ENCODE measurements around the gene PWWP2B. TPM values are rescaled to one million over a fixed set of nuclear protein-coding genes. Genes with fewer than 3 reads are reported as not detected.

The PWWP2B gene
- total and polyA plus RNA-seq, 9 of the 15 experiments (the other 6 are each of a cell fraction or from before 2014, with no cell fraction given) = 0.07 to 9.2 (median 1.6) TPM; not detected in 1

- TF ChIP-seq NR2C2 (CRISPR knock-in tag; IDR thresholded peaks at IDR 0.05) = no peak
- 0 out of 2 replicates have a peak, but pooled peaks have one; percentile 35 for TF ChIP-seq NR2C2 (tag; IDR thresholded peaks at IDR 0.05)
- TF ChIP-seq POLR2A (conservative IDR thresholded peaks at IDR 0.05) = peak; percentile 42; the same call in 1 of the 2 replicates
- 0 out of 2 replicates have a peak, but pooled peaks have one; percentile 17 for TF ChIP-seq SMAD4 (CRISPR knock-in tag; conservative IDR thresholded peaks at IDR 0.05)
- TF ChIP-seq HCFC1 (IDR thresholded peaks at IDR 0.05; ENCODE audit: low read depth, low read length) = peak; percentile 8; the same call in 1 of the 2 replicates
- TF ChIP-seq TAL1 (IDR thresholded peaks at IDR 0.05) = no peak
- peak; percentile 52 for TF ChIP-seq POLR2G (IDR thresholded peaks at IDR 0.05; ENCODE audit: low read depth, low read length)
- TF ChIP-seq CTBP1 (IDR thresholded peaks at IDR 0.05; ENCODE audit: borderline replicate concordance) = peak; percentile 43; the same call in 1 of the 2 replicates
- TF ChIP-seq ZNF282 (CRISPR knock-in tag; IDR thresholded peaks at IDR 0.05) = no peak
- TF ChIP-seq SRSF9 (IDR thresholded peaks at IDR 0.05; ENCODE audit: borderline replicate concordance, low read depth, low read length) = no peak
- TF ChIP-seq ZNF253 (CRISPR knock-in tag; conservative IDR thresholded peaks at IDR 0.05) = no peak
- no peak for TF ChIP-seq SREBF1 (IDR thresholded peaks at IDR 0.05; ENCODE audit: borderline replicate concordance, low read depth, low read length)
- peak; percentile 49; the same call in 1 of the 2 replicates for TF ChIP-seq RB1 (IDR thresholded peaks at IDR 0.05; ENCODE audit: low read depth)
- peak; percentile 83 for TF ChIP-seq ETV1 (tag; conservative IDR thresholded peaks at IDR 0.05; ENCODE audit: low read depth)
- TF ChIP-seq MYC (IDR thresholded peaks at IDR 0.05; ENCODE audit: low read depth, low read length) = 0 out of 2 replicates have a peak, but pooled peaks have one; percentile 24
- TF ChIP-seq MYC (CRISPR knock-in tag; IDR thresholded peaks at IDR 0.05; ENCODE audit: borderline replicate concordance, low read depth) = no peak
- TF ChIP-seq RERE (CRISPR knock-in tag; IDR thresholded peaks at IDR 0.05; ENCODE audit: borderline replicate concordance) = no peak
- no peak for TF ChIP-seq ZBTB12 (CRISPR knock-in tag; IDR thresholded peaks at IDR 0.05)
- TF ChIP-seq SMC3 (conservative IDR thresholded peaks at IDR 0.05; ENCODE audit: insufficient read depth, low read depth, low read length) = peak; percentile 29; the same call in 1 of the 2 replicates
- peak; percentile 62 to 74 for TF ChIP-seq RAD21 (CRISPR knock-in tag; conservative IDR thresholded peaks at IDR 0.05 in 1 of 2, IDR thresholded peaks at IDR 0.05 in 1 of 2)
- TF ChIP-seq CCNT2 (IDR thresholded peaks at IDR 0.05; ENCODE audit: borderline replicate concordance, extremely low read depth, insufficient read length, low read depth, low read length) = no peak
- peak; percentile 18 for TF ChIP-seq TBP (optimal IDR thresholded peaks at IDR 0.05; ENCODE audit: low read depth, low read length)
These were observed 49.9 kb downstream of the PWWP2B start (continued) for GRCh38 chr10:132446661-132447445.

All from K562 (cell line).